Panc1 (cell line): Measurements from ENCODE around the gene AEBP2.

Experiments used
- TF ChIP-seq, protein P1 (sequence below): fragments of 450-650 bp; IDR thresholded peaks from 2 replicates; pipeline ENCODE4 v1.5.1; 2017; ENCODE audit warnings: mild to moderate bottlenecking
- TF ChIP-seq, protein P2 (sequence below), 2 experiments: IDR thresholded peaks; 2 replicates each; pipeline ENCODE4 v1.6.1; 2011 to 2012; ENCODE audit warnings: low read depth in 2 of 2, control low read depth in 1 of 2, low read length in 1 of 2, mild to moderate bottlenecking in 1 of 2, moderate library complexity in 1 of 2; ENCODE audit not compliant: insufficient read depth in 1 of 2

DNA sequence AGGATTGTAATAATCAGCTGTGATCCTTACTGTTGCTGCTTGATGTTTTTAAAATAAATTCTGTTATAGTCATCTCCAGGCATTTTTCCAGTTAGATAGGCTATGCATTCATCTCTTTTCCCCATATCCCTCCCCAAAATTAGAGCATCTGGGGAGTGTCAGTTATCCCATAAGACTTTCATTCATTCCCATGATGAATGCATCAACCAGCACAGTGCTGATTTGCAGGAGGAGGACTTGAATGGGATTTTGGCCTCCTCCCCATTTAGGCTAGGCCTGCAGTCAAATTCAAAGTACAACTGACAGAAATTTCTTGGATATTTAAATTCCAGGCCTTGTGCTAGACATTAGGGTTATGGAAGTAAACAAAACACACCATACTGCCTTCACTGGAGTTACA lies 99.8 kb downstream of the AEBP2 start:
- TF ChIP-seq, protein P1, sequence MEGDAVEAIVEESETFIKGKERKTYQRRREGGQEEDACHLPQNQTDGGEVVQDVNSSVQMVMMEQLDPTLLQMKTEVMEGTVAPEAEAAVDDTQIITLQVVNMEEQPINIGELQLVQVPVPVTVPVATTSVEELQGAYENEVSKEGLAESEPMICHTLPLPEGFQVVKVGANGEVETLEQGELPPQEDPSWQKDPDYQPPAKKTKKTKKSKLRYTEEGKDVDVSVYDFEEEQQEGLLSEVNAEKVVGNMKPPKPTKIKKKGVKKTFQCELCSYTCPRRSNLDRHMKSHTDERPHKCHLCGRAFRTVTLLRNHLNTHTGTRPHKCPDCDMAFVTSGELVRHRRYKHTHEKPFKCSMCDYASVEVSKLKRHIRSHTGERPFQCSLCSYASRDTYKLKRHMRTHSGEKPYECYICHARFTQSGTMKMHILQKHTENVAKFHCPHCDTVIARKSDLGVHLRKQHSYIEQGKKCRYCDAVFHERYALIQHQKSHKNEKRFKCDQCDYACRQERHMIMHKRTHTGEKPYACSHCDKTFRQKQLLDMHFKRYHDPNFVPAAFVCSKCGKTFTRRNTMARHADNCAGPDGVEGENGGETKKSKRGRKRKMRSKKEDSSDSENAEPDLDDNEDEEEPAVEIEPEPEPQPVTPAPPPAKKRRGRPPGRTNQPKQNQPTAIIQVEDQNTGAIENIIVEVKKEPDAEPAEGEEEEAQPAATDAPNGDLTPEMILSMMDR = no peak
- TF ChIP-seq, protein P2, sequence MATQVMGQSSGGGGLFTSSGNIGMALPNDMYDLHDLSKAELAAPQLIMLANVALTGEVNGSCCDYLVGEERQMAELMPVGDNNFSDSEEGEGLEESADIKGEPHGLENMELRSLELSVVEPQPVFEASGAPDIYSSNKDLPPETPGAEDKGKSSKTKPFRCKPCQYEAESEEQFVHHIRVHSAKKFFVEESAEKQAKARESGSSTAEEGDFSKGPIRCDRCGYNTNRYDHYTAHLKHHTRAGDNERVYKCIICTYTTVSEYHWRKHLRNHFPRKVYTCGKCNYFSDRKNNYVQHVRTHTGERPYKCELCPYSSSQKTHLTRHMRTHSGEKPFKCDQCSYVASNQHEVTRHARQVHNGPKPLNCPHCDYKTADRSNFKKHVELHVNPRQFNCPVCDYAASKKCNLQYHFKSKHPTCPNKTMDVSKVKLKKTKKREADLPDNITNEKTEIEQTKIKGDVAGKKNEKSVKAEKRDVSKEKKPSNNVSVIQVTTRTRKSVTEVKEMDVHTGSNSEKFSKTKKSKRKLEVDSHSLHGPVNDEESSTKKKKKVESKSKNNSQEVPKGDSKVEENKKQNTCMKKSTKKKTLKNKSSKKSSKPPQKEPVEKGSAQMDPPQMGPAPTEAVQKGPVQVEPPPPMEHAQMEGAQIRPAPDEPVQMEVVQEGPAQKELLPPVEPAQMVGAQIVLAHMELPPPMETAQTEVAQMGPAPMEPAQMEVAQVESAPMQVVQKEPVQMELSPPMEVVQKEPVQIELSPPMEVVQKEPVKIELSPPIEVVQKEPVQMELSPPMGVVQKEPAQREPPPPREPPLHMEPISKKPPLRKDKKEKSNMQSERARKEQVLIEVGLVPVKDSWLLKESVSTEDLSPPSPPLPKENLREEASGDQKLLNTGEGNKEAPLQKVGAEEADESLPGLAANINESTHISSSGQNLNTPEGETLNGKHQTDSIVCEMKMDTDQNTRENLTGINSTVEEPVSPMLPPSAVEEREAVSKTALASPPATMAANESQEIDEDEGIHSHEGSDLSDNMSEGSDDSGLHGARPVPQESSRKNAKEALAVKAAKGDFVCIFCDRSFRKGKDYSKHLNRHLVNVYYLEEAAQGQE (IDR thresholded peaks at IDR 0.05; ENCODE audit: insufficient read depth in 1 of 2, low read depth in 2 of 2, low read length in 1 of 2) = no peak
